ENCODE measurements around the gene EFNA4. TPM values are rescaled to one million over a fixed set of nuclear protein-coding genes. Genes with fewer than 3 reads are reported as not detected.

Gene EFNA4
- total RNA-seq, 3 donors from 2014 or later = 4.2 to 4.5 (median 4.3) TPM

- Mint-ChIP-seq H3K9me3 (no peaks in the 10 kb centered on the region), H3K4me3 (no peak overlapping the region), H3K4me1 (ENCODE audit: low read depth) (peaks cover 5% of the 10 kb centered on the region), H3K27me3 (ENCODE audit: low read depth) (peaks cover 4% of the 10 kb centered on the region), H3K36me3 (ENCODE audit: insufficient read depth) (no peaks in the 10 kb centered on the region)
- DNase-seq (no peak), ATAC-seq (no peak)
These were observed 29.1 kb downstream of the EFNA4 start for GRCh38 chr1:155092641-155093040.

DNA sequence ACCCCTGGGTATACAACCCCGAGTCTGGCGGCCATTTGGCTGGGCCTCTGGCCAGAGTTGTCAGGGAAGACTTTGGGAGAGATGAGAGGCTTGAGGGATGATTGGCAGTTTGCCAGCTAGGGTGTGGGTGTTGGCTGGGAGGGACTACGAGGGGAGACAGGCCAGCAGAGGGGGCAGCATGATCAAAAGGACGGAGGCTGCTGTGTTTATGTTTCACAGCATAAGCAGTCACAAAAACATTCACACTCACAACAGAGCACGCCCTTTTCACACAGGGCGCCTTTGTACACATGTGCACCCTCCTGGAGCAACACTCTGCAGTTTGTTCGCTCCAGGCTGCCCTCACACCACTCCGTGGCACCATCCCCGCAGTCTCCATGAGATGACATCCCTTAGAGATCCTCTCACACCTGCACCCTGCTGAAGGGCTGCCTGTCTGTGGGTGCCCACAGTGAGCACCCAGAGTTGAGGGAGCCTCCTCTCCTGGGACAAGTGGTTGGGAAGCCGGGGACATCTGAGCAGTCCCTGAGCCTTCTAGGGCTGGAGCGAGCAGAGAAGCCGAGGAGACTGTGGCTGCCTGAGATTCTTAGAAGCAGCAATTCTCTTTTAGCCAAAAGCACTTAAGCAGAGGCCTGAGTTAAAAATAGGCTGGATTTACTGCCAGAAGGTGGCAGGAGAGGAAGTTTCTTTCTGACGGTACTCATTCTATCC, 30.5 kb downstream of the EFNA4 start:
- no peak for ATAC-seq
- peaks cover 5% of the 10 kb centered on the region for H3K4me1 Mint-ChIP-seq (ENCODE audit: low read depth)

GRCh38 chr1:155094622-155094948, 31.0 kb downstream of the EFNA4 start:
- no peak overlapping the region for H3K4me3 Mint-ChIP-seq
- H3K9me3 Mint-ChIP-seq = no peaks in the 10 kb centered on the region
- peaks cover 4% of the 10 kb centered on the region for H3K27me3 Mint-ChIP-seq (ENCODE audit: low read depth)
- no peak for DNase-seq
- no peak for ATAC-seq
- H3K36me3 Mint-ChIP-seq (ENCODE audit: insufficient read depth) = no peaks in the 10 kb centered on the region
- H3K4me1 Mint-ChIP-seq (ENCODE audit: low read depth) = peaks cover 5% of the 10 kb centered on the region

More for the DNA sequence above, 30.5 kb downstream of the EFNA4 start:
- Mint-ChIP-seq H3K27me3 (ENCODE audit: low read depth) (peaks cover 4% of the 10 kb centered on the region), H3K4me3 (no peak overlapping the region), H3K9me3 (no peaks in the 10 kb centered on the region), H3K36me3 (ENCODE audit: insufficient read depth) (no peaks in the 10 kb centered on the region)
- DNase-seq = no peak

DNA sequence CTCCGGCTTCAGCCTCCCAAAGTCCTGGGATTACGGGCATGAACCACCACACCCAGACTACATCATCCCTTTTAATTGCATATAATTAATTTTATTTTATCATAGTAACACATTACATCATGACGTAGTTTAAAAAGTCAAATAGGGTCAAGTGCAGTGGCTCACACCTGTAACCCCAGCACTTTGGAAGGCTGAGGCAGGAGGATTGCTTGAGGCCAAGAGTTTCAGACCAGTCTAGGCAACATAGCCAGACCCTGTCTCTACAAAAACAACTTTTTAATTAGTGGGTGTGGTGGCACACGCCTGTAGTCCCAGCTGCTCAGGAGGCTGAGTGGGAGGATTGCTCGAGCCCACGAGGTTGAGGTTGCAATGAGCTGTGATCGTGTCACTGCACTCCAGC, 35.8 kb downstream of the EFNA4 start:
- no peaks in the 10 kb centered on the region for H3K9me3 Mint-ChIP-seq
- no peak for ATAC-seq
- no peak overlapping the region for H3K4me3 Mint-ChIP-seq
- no peaks in the 10 kb centered on the region for H3K36me3 Mint-ChIP-seq (ENCODE audit: insufficient read depth)
- peaks cover 4% of the 10 kb centered on the region for H3K27me3 Mint-ChIP-seq (ENCODE audit: low read depth)
- no peaks in the 10 kb centered on the region for H3K4me1 Mint-ChIP-seq (ENCODE audit: low read depth)
- no peak for DNase-seq

- Mint-ChIP-seq H3K27me3 (ENCODE audit: low read depth) (no peaks in the 10 kb centered on the region), H3K4me1 (ENCODE audit: low read depth) (no peaks in the 10 kb centered on the region), H3K4me3 (no peak overlapping the region), H3K36me3 (ENCODE audit: insufficient read depth) (no peaks in the 10 kb centered on the region), H3K9me3 (no peaks in the 10 kb centered on the region)
- no peak for DNase-seq
- no peak for ATAC-seq
These were observed 39.8 kb downstream of the EFNA4 start for GRCh38 chr1:155103325-155103724.

- DNase-seq = no peak
- no peaks in the 10 kb centered on the region for H3K4me1 Mint-ChIP-seq (ENCODE audit: low read depth)
- ATAC-seq = no peak
- no peak overlapping the region for H3K4me3 Mint-ChIP-seq
- H3K9me3 Mint-ChIP-seq = no peaks in the 10 kb centered on the region
- no peaks in the 10 kb centered on the region for H3K36me3 Mint-ChIP-seq (ENCODE audit: insufficient read depth)
- H3K27me3 Mint-ChIP-seq (ENCODE audit: low read depth) = no peaks in the 10 kb centered on the region
These were observed 41.3 kb downstream of the EFNA4 start for GRCh38 chr1:155104605-155105534.

DNA sequence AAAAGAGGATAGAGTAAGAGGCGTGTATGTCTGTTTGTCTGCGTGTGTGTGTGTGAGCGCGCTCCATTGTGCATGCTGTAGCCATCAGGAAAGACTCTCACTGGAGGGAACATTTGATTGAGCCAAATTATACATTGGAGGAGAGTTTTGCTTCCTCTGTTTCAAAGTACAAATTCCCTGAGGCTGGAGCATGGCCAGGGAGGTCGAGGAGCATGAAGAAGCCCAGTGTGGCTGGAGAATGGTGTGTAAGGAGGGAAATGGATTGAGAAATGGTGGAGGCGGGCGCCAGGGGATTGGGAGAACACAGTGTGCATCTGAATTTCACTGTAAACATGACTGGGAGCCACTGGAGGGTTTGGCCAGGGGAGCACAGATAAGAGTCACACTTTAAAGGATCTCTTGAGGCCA, 42.1 kb downstream of the EFNA4 start:
- Mint-ChIP-seq H3K4me1 (ENCODE audit: low read depth) (no peaks in the 10 kb centered on the region), H3K9me3 (no peaks in the 10 kb centered on the region), H3K27me3 (ENCODE audit: low read depth) (no peaks in the 10 kb centered on the region), H3K4me3 (no peak overlapping the region), H3K36me3 (ENCODE audit: insufficient read depth) (no peaks in the 10 kb centered on the region)
- no peak for DNase-seq
- no peak for ATAC-seq

DNA sequence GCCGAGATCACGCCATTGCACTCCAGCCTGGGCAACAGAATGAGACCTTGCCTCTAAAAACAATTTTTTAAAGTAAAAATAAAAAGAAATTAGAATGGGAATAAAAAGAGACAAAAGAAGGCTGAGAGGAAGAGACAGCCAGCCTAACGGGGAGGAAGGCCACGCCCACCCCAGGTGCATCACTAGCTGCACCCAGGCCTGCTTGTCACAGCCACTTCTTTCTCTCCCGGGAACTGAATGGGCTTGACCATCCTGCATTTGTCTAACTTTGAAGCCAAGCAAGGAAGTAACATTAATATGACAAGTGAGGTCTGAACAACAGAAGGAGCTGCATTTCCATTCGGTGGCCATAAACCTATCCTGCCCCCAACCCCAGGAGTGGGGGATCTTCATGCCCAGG, 43.3 kb downstream of the EFNA4 start:
- DNase-seq (no peak), ATAC-seq (no peak)
- no peaks in the 10 kb centered on the region for H3K4me1 Mint-ChIP-seq (ENCODE audit: low read depth)
- H3K27me3 Mint-ChIP-seq (ENCODE audit: low read depth) = no peaks in the 10 kb centered on the region
- H3K36me3 Mint-ChIP-seq (ENCODE audit: insufficient read depth) = no peaks in the 10 kb centered on the region
- H3K9me3 Mint-ChIP-seq = no peaks in the 10 kb centered on the region
- H3K4me3 Mint-ChIP-seq = no peak overlapping the region

DNA sequence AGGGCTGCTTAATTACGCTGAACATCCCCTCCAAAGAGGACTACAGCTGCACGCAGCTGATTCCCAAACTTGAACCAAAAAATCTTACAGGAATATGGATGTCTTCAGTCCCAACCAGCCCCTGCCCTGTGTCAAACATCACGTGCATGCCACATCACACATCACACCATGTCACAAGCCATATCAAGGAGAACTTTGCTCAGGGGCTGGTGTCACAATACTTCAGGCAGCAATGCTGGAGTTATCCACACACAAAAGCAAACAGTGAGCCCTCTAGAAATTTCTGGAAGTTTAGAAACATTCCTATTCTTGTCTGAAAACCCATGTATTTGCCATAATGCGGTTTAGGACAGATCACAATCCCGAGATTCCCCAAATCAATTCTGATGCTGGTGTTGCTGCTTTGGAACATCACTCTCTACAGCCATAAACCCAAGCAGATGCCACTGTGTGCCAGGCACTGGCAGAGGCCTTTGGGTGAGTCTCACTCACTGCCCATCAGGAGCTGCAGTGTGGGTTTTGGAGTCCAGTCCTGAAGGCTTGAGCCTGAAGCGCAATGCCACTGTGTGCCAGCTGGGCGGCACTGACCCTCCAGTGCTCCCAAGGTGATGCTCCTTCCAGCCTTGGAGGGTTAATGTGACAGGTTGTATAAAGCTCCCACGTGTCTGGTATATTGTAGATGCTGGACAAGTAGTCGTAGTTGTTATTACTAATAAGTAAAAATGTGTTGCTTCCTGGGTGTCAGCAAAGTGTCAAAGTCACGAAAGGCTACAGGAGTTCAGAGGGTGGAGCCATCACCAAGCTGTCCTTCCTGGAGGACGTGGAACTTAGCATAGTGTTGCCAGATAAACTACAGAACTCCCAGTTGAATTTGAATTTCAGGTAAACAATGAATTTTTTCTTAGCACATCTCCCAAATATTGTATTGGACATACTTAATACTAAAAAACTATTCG, 44.0 kb downstream of the EFNA4 start:
- H3K36me3 Mint-ChIP-seq (ENCODE audit: insufficient read depth) = no peaks in the 10 kb centered on the region
- H3K4me3 Mint-ChIP-seq = no peak overlapping the region
- no peaks in the 10 kb centered on the region for H3K9me3 Mint-ChIP-seq
- no peak for DNase-seq
- no peaks in the 10 kb centered on the region for H3K4me1 Mint-ChIP-seq (ENCODE audit: low read depth)
- no peaks in the 10 kb centered on the region for H3K27me3 Mint-ChIP-seq (ENCODE audit: low read depth)
- ATAC-seq = no peak

DNA sequence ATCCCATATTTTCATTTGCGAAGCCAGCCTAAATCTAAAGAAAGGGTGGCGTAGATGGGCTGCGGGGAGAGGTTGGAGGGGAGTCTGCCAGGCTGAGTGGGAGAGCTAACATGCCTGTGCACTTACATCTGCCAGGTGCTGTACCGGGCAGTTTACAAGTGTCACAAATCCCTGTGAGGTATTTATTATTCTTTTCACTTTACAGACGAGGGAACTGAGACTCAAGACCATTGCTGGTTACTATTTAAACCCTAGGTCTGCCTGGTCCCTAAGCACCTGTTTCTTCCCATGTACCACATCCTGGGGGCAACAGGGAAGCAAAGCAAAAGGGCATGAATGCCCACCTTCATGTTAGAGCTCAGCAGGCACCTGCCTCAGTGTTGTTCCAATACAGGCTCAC, 44.8 kb downstream of the EFNA4 start:
- Mint-ChIP-seq H3K4me1 (ENCODE audit: low read depth) (no peaks in the 10 kb centered on the region), H3K36me3 (ENCODE audit: insufficient read depth) (no peaks in the 10 kb centered on the region), H3K9me3 (no peaks in the 10 kb centered on the region), H3K4me3 (no peak overlapping the region), H3K27me3 (ENCODE audit: low read depth) (no peaks in the 10 kb centered on the region)
- ATAC-seq (no peak), DNase-seq (no peak)

- DNase-seq (no peak), ATAC-seq (no peak)
- no peaks in the 10 kb centered on the region for H3K27me3 Mint-ChIP-seq (ENCODE audit: low read depth)
- no peaks in the 10 kb centered on the region for H3K9me3 Mint-ChIP-seq
- H3K4me1 Mint-ChIP-seq (ENCODE audit: low read depth) = no peaks in the 10 kb centered on the region
- no peak overlapping the region for H3K4me3 Mint-ChIP-seq
- no peaks in the 10 kb centered on the region for H3K36me3 Mint-ChIP-seq (ENCODE audit: insufficient read depth)
These were observed 46.8 kb downstream of the EFNA4 start for GRCh38 chr1:155110381-155110780.

- Mint-ChIP-seq H3K4me3 (no peak overlapping the region), H3K4me1 (ENCODE audit: low read depth) (no peaks in the 10 kb centered on the region), H3K27me3 (ENCODE audit: low read depth) (no peaks in the 10 kb centered on the region), H3K9me3 (no peaks in the 10 kb centered on the region), H3K36me3 (ENCODE audit: insufficient read depth) (no peaks in the 10 kb centered on the region)
- ATAC-seq (no peak), DNase-seq (no peak)
These were observed 47.3 kb downstream of the EFNA4 start for GRCh38 chr1:155110826-155111225.

- Mint-ChIP-seq H3K4me3 (no peak overlapping the region), H3K4me1 (ENCODE audit: low read depth) (no peaks in the 10 kb centered on the region), H3K27me3 (ENCODE audit: low read depth) (peaks cover 2% of the 10 kb centered on the region), H3K9me3 (no peaks in the 10 kb centered on the region), H3K36me3 (ENCODE audit: insufficient read depth) (no peaks in the 10 kb centered on the region)
- no peak for ATAC-seq
- no peak for DNase-seq
These were observed 50.0 kb downstream of the EFNA4 start for GRCh38 chr1:155113450-155113980.

Measured in activated T-cell treated with anti-CD3 and anti-CD28 coated beads, Interleukin-2, amount 50 U/mL, for 4 hours (primary cell).